HEK293 (cell line): ENCODE results near the gene CCDC30.
A peak's percentile ranks its signal among the peaks of the same experiment; 100 is the strongest.

Experiments
- CTCF ChIA-PET: fragments of 350-600 bp; formaldehyde crosslinking; extraction: SDS; loops from one replicate; lab custom pipeline; 2021; ENCODE audit warnings: antibody characterized with exemption; lab: Yijun Ruan, JAX
- POLR2A ChIA-PET: fragments of 300-600 bp; formaldehyde crosslinking; extraction: SDS; loops from one replicate; lab custom pipeline; 2020; ENCODE audit warnings: antibody characterized with exemption, inconsistent platforms; lab: Yijun Ruan, JAX
- H3K27ac ChIP-seq: fragments of 200-500 bp; sonication (Bioruptor generic); 2 replicates; pipeline ENCODE4 v1.5.1; 2014; ENCODE audit warnings: low read depth, low read length, control low read depth, inconsistent platforms; ENCODE audit errors: extremely low read depth
- H3K36me3 ChIP-seq, 2 experiments: fragments of 200-500 bp in 1 of 2; sonication (Bioruptor generic) in 1 of 2; 1 replicate in 1 of 2; 2 replicates in 1 of 2; pipeline ENCODE4 v1.5.1; 2014 to 2017; ENCODE audit warnings: inconsistent platforms in 2 of 2, low read length in 2 of 2; ENCODE audit not compliant: control insufficient read depth in 2 of 2, insufficient read depth in 1 of 2
- H3K4me1 ChIP-seq: fragments of 200-500 bp; sonication (Bioruptor generic); 2 replicates; pipeline ENCODE4 v1.5.1; 2014; ENCODE audit warnings: mild to moderate bottlenecking, low read length, inconsistent platforms; ENCODE audit not compliant: control insufficient read depth, insufficient read depth
- H3K4me3 ChIP-seq: 2 replicates; pipeline ENCODE4 v1.5.1; 2011; ENCODE audit warnings: low read depth, mild to moderate bottlenecking, control low read depth, low read length, moderate library complexity
- H3K9me3 ChIP-seq: fragments of 200-500 bp; sonication (Bioruptor generic); 2 replicates; pipeline ENCODE4 v1.5.1; 2014; ENCODE audit warnings: low read depth, low read length, inconsistent platforms; ENCODE audit not compliant: control insufficient read depth, insufficient read depth
- FEZF1 ChIP-seq: fragments of 450-650 bp; formaldehyde crosslinking; IDR thresholded peaks from 2 replicates; pipeline ENCODE4 v1.5.1; 2016; ENCODE audit warnings: missing biosample characterization, missing genetic modification characterization
- GLI2 ChIP-seq: fragments of 450-650 bp; formaldehyde crosslinking; IDR thresholded peaks from 2 replicates; pipeline ENCODE4; 2017; ENCODE audit warnings: missing biosample characterization, missing genetic modification characterization, low read depth, borderline replicate concordance
- MZF1 ChIP-seq: fragments of 450-650 bp; formaldehyde crosslinking; IDR thresholded peaks from 2 replicates; pipeline ENCODE4 v1.5.1; 2017; ENCODE audit warnings: missing biosample characterization, missing genetic modification characterization, borderline replicate concordance
- PRDM1 ChIP-seq: fragments of 450-650 bp; formaldehyde crosslinking; IDR thresholded peaks from 2 replicates; pipeline ENCODE4; 2016; ENCODE audit warnings: missing biosample characterization, missing genetic modification characterization
- SCRT1 ChIP-seq: fragments of 450-650 bp; formaldehyde crosslinking; IDR thresholded peaks from 2 replicates; pipeline ENCODE4 v1.5.1; 2016; ENCODE audit warnings: missing biosample characterization, missing genetic modification characterization, borderline replicate concordance
- SCRT2 ChIP-seq: fragments of 450-650 bp; formaldehyde crosslinking; IDR thresholded peaks from 2 replicates; pipeline ENCODE4 v1.5.1; 2016; ENCODE audit warnings: missing biosample characterization, missing genetic modification characterization
- ZFP41 ChIP-seq: fragments of 450-650 bp; formaldehyde crosslinking; IDR thresholded peaks from 2 replicates; pipeline ENCODE4 v1.5.1; 2016; ENCODE audit warnings: missing biosample characterization, missing genetic modification characterization, borderline replicate concordance
- ZNF184 ChIP-seq: fragments of 450-650 bp; IDR thresholded peaks from 2 replicates; pipeline ENCODE4 v1.5.1; 2018; ENCODE audit warnings: missing biosample characterization, mild to moderate bottlenecking, missing genetic modification characterization
- ZNF202 ChIP-seq: fragments of 450-650 bp; formaldehyde crosslinking; IDR thresholded peaks from 2 replicates; pipeline ENCODE4 v1.5.1; 2016; ENCODE audit warnings: missing biosample characterization, missing genetic modification characterization, borderline replicate concordance
- ZNF26 ChIP-seq: fragments of 450-650 bp; formaldehyde crosslinking; IDR thresholded peaks from 2 replicates; pipeline ENCODE4 v1.5.1; 2016; ENCODE audit warnings: missing biosample characterization, missing genetic modification characterization
- ZNF449 ChIP-seq: fragments of 450-650 bp; formaldehyde crosslinking; IDR thresholded peaks from 2 replicates; pipeline ENCODE4 v1.5.1; 2017; ENCODE audit warnings: missing biosample characterization, mild to moderate bottlenecking, missing genetic modification characterization, moderate library complexity
- ZNF501 ChIP-seq: fragments of 450-650 bp; formaldehyde crosslinking; IDR thresholded peaks from 2 replicates; pipeline ENCODE4 v1.5.1; 2016; ENCODE audit warnings: missing biosample characterization, missing genetic modification characterization
- ZNF510 ChIP-seq: fragments of 450-650 bp; formaldehyde crosslinking; IDR thresholded peaks from 2 replicates; pipeline ENCODE4 v1.5.1; 2018; ENCODE audit warnings: mild to moderate bottlenecking, missing genetic modification characterization, missing biosample characterization; ENCODE audit not compliant: insufficient replicate concordance
- ZNF514 ChIP-seq: fragments of 450-650 bp; formaldehyde crosslinking; IDR thresholded peaks from 2 replicates; pipeline ENCODE4 v1.5.1; 2016; ENCODE audit warnings: missing biosample characterization, missing genetic modification characterization
- ZNF549 ChIP-seq: fragments of 450-650 bp; IDR thresholded peaks from 2 replicates; pipeline ENCODE4 v1.5.1; 2018; ENCODE audit warnings: missing biosample characterization, missing genetic modification characterization, mild to moderate bottlenecking, inconsistent platforms, moderate library complexity
- ZNF621 ChIP-seq: fragments of 450-650 bp; formaldehyde crosslinking; IDR thresholded peaks from 2 replicates; pipeline ENCODE4 v1.5.1; 2017; ENCODE audit warnings: missing biosample characterization, missing genetic modification characterization
- ZNF639 ChIP-seq: fragments of 450-650 bp; formaldehyde crosslinking; IDR thresholded peaks from 2 replicates; pipeline ENCODE4 v1.5.1; 2016; ENCODE audit warnings: missing biosample characterization, missing genetic modification characterization
- ZNF660 ChIP-seq: fragments of 450-650 bp; IDR thresholded peaks from 2 replicates; pipeline ENCODE4 v1.5.1; 2018; ENCODE audit warnings: missing biosample characterization, mild to moderate bottlenecking, missing genetic modification characterization
- ZNF768 ChIP-seq: fragments of 450-650 bp; formaldehyde crosslinking; IDR thresholded peaks from 2 replicates; pipeline ENCODE4 v1.5.1; 2018; ENCODE audit warnings: missing biosample characterization, mild to moderate bottlenecking, missing genetic modification characterization
- ZSCAN18 ChIP-seq: fragments of 450-650 bp; formaldehyde crosslinking; IDR thresholded peaks from 2 replicates; pipeline ENCODE4 v1.5.1; 2016; ENCODE audit warnings: missing biosample characterization, missing genetic modification characterization
- TF ChIP-seq, protein P1 (sequence below): fragments of 450-650 bp; formaldehyde crosslinking; IDR thresholded peaks from 2 replicates; pipeline ENCODE4 v1.5.1; 2016; ENCODE audit warnings: missing biosample characterization, missing genetic modification characterization
- TF ChIP-seq, protein P2 (sequence below): fragments of 450-650 bp; formaldehyde crosslinking; IDR thresholded peaks from 2 replicates; pipeline ENCODE4 v1.5.1; 2017; ENCODE audit warnings: missing biosample characterization, missing genetic modification characterization

CCDC30 gene

GRCh38 chr1:42669936-42670335 is 206.8 kb downstream of the CCDC30 start:
- Histone ChIP-seq H3K36me3 (peaks cover 42 to 96% of the 10 kb centered on the region in 2 experiments), H3K4me3 (no peak overlapping the region), H3K9me3 (no peaks in the 10 kb centered on the region)
- TF ChIP-seq GLI2 (tag by site-specific recombination) (no peak), ZNF639 (tag by site-specific recombination) (no peak), ZNF510 (no peak), ZNF501 (tag by site-specific recombination) (no peak), MZF1 (tag by site-specific recombination) (no peak), ZNF768 (no peak), ZNF202 (tag by site-specific recombination) (no peak), ZNF549 (tag by site-specific recombination) (no peak), ZNF26 (no peak), ZNF184 (tag by site-specific recombination) (no peak), ZNF514 (tag by site-specific recombination) (no peak), ZFP41 (no peak), SCRT1 (no peak), ZNF660 (tag by site-specific recombination) (no peak), FEZF1 (no peak)
- TF ChIP-seq, protein P1, sequence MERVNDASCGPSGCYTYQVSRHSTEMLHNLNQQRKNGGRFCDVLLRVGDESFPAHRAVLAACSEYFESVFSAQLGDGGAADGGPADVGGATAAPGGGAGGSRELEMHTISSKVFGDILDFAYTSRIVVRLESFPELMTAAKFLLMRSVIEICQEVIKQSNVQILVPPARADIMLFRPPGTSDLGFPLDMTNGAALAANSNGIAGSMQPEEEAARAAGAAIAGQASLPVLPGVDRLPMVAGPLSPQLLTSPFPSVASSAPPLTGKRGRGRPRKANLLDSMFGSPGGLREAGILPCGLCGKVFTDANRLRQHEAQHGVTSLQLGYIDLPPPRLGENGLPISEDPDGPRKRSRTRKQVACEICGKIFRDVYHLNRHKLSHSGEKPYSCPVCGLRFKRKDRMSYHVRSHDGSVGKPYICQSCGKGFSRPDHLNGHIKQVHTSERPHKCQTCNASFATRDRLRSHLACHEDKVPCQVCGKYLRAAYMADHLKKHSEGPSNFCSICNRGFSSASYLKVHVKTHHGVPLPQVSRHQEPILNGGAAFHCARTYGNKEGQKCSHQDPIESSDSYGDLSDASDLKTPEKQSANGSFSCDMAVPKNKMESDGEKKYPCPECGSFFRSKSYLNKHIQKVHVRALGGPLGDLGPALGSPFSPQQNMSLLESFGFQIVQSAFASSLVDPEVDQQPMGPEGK (tag by site-specific recombination) = no peak
- TF ChIP-seq, all 188 proteins: peak for 0
- no peak overlapping the region for H3K27ac ChIP-seq
- H3K4me1 ChIP-seq = no peaks in the 10 kb centered on the region
- ChIA-PET POLR2A (interaction anchor here (0.5 to 4.5 kb wide), 2 partner anchors 13 to 307 kb away, joined by 4 to 17 read pairs; partner anchors contain the start of gene YBX1), CTCF (no interaction called here)

GRCh38 chr1:42670425-42670824 is 207.3 kb downstream of the CCDC30 start:
- no peak overlapping the region for H3K27ac ChIP-seq
- peaks cover 38 to 96% of the 10 kb centered on the region in 2 experiments for H3K36me3 ChIP-seq
- no peak overlapping the region for H3K4me3 ChIP-seq
- ChIA-PET POLR2A (interaction anchor here (0.5 to 4.5 kb wide), 3 partner anchors 12 to 307 kb away, joined by 4 to 17 read pairs (median 5); partner anchors contain the start of genes PPIH and YBX1), CTCF (interaction anchor here (1.0 kb wide), 1 partner anchor 10 kb away, joined by 3 read pairs; no protein-coding TSS in a partner anchor)
- H3K9me3 ChIP-seq = no peaks in the 10 kb centered on the region
- peak; percentile 62; the same call in 1 of the 2 replicates for TF ChIP-seq SCRT2
- TF ChIP-seq ZNF621 = no peak
- TF ChIP-seq, protein P2, sequence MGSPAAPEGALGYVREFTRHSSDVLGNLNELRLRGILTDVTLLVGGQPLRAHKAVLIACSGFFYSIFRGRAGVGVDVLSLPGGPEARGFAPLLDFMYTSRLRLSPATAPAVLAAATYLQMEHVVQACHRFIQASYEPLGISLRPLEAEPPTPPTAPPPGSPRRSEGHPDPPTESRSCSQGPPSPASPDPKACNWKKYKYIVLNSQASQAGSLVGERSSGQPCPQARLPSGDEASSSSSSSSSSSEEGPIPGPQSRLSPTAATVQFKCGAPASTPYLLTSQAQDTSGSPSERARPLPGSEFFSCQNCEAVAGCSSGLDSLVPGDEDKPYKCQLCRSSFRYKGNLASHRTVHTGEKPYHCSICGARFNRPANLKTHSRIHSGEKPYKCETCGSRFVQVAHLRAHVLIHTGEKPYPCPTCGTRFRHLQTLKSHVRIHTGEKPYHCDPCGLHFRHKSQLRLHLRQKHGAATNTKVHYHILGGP (tag by site-specific recombination) = no peak
- TF ChIP-seq ZSCAN18 (tag by site-specific recombination) = no peak
- no peak for TF ChIP-seq PRDM1 (tag by site-specific recombination)
- TF ChIP-seq ZNF449 (tag by site-specific recombination) = no peak
- no peaks in the 10 kb centered on the region for H3K4me1 ChIP-seq
